ENCODE data around the gene PCSK2. TPM values are rescaled to one million over a fixed set of nuclear protein-coding genes. Genes with fewer than 3 reads are reported as not detected.

The PCSK2 gene
- total and polyA plus RNA-seq, 2 of the 8 experiments (the other 6 are each of a cell fraction or from before 2014, with no cell fraction given) = 1.9 to 4.2 TPM

DNA sequence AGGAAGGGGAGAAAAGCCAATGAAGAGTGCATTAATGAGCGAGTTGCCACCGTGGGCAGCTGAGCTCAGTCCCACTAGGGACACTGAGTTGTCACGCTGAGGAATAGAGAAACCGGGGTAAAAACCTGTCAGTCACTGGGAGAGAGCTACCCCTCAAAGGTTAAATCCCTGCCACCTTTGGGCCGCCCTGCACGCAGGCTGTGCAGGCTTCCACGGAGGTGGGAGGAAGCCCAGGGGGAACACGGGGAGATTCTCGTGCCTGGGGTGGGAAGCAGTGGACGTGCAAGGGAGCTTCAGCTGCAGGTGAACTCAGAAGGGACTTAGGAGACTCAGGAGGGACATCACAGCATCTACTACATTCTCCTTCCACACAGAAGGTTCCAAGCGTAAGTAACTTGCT lies 253.9 kb downstream of the PCSK2 start:
- Histone ChIP-seq H3K79me2 (ENCODE audit: control insufficient read depth in 1 of 2, insufficient read depth in 2 of 2, low read length in 2 of 2) (no peaks in the 10 kb centered on the region), H3K27ac (ENCODE audit: low read depth, low read length) (no peak overlapping the region), H4K5ac (ENCODE audit: insufficient read length, low read depth, low read length) (no peak overlapping the region), H3K79me1 (ENCODE audit: low read depth, low read length) (no peaks in the 10 kb centered on the region), H3K4me1 (replicated peaks in 1 of 4; ENCODE audit: control insufficient read depth in 3 of 4, insufficient read depth in 4 of 4, low read length in 3 of 4) (no peaks in the 10 kb centered on the region), H2AK5ac (ENCODE audit: low read depth, low read length) (no peak overlapping the region), H3K18ac (ENCODE audit: extremely low read depth, low read length) (no peak overlapping the region), H2AFZ (ENCODE audit: low read length) (no peak overlapping the region), H3K9me3 (ENCODE audit: insufficient read depth in 2 of 2, low read depth in 1 of 2, low read length in 1 of 2) (no peaks in the 10 kb centered on the region), H4K91ac (replicated peaks; ENCODE audit: insufficient read length, low read length) (no peak overlapping the region), H2BK120ac (replicated peaks; ENCODE audit: low read depth, low read length) (no peak overlapping the region), H2BK12ac (ENCODE audit: low read depth, low read length) (no peak overlapping the region), H4K20me1 (replicated peaks in 1 of 2; ENCODE audit: control insufficient read depth in 1 of 2, insufficient read depth in 2 of 2, low read length in 2 of 2) (no peaks in the 10 kb centered on the region), H4K8ac (ENCODE audit: extremely low read depth, insufficient read depth, low read length) (no peak overlapping the region), H2BK20ac (ENCODE audit: low read length) (no peak overlapping the region), H3K23ac (ENCODE audit: insufficient read length) (no peak overlapping the region), H3K14ac (ENCODE audit: insufficient read length) (no peak overlapping the region), H3K4me2 (ENCODE audit: insufficient read depth in 1 of 2, low read depth in 2 of 2, low read length in 2 of 2) (no peak overlapping the region), H3K27me3 (replicated peaks in 1 of 4; ENCODE audit: control insufficient read depth in 3 of 4, extremely low read depth in 1 of 4, insufficient read depth in 3 of 4, low read length in 3 of 4) (no peaks in the 10 kb centered on the region), H2BK5ac (ENCODE audit: low read depth, low read length) (no peak overlapping the region), H3K4ac (replicated peaks; ENCODE audit: insufficient read length, low read depth, low read length) (no peak overlapping the region), H3K4me3 (ENCODE audit: extremely low read depth in 1 of 4, insufficient read depth in 2 of 4, low read depth in 3 of 4, low read length in 4 of 4) (no peak overlapping the region), H3K56ac (replicated peaks; ENCODE audit: insufficient read length, low read depth, low read length) (no peak overlapping the region), H3K36me3 (ENCODE audit: control insufficient read depth in 2 of 4, insufficient read depth in 4 of 4, low read length in 3 of 4) (no peaks in the 10 kb centered on the region), H3K23me2 (ENCODE audit: low read depth, low read length) (no peaks in the 10 kb centered on the region; the same call in 1 of the 2 replicates), H2BK15ac (ENCODE audit: low read length) (no peak overlapping the region), H3K9ac (replicated peaks in 1 of 4; ENCODE audit: extremely low read depth in 1 of 4, low read depth in 3 of 4, low read length in 3 of 4) (no peak overlapping the region)
- 95% methylated on average over 11 of the region's 11 CpGs; no CpG with 5 or more reads in 1 of the 2 experiments for WGBS, 2 experiments (ENCODE audit: extremely low coverage in 1 of 2, insufficient coverage in 1 of 2, insufficient read length in 1 of 2, insufficient replicate concordance in 2 of 2, low coverage in 1 of 2, low lambda C conversion rate in 2 of 2, missing lambda C conversion rate in 1 of 2)
- DNase-seq (ENCODE audit: low read depth in 1 of 2, low spot score in 2 of 2) (no peak), FAIRE-seq (no peak)
- ChIA-PET CTCF (ENCODE audit: partially characterized antibody) (interaction anchor here (0.8 to 2.5 kb wide), 4 partner anchors 23 to 658 kb away, joined by 3 to 9 read pairs (median 4); no protein-coding TSS in a partner anchor), POLR2A (ENCODE audit: partially characterized antibody) (no interaction called here)
- no peak for TF ChIP-seq JUN (IDR thresholded peaks at IDR 0.05; ENCODE audit: low read depth, low read length)
- TF ChIP-seq SIRT6 (IDR thresholded peaks at IDR 0.05; ENCODE audit: low read length) = no peak
- no peak for TF ChIP-seq TEAD4 (IDR thresholded peaks at IDR 0.05; ENCODE audit: low read depth, low read length)
- no peak for TF ChIP-seq HDAC6 (IDR thresholded peaks at IDR 0.05; ENCODE audit: low read depth, low read length)
- TF ChIP-seq ASH2L (IDR thresholded peaks at IDR 0.05; ENCODE audit: low read length) = no peak
- TF ChIP-seq, protein P1, sequence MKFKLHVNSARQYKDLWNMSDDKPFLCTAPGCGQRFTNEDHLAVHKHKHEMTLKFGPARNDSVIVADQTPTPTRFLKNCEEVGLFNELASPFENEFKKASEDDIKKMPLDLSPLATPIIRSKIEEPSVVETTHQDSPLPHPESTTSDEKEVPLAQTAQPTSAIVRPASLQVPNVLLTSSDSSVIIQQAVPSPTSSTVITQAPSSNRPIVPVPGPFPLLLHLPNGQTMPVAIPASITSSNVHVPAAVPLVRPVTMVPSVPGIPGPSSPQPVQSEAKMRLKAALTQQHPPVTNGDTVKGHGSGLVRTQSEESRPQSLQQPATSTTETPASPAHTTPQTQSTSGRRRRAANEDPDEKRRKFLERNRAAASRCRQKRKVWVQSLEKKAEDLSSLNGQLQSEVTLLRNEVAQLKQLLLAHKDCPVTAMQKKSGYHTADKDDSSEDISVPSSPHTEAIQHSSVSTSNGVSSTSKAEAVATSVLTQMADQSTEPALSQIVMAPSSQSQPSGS (IDR thresholded peaks at IDR 0.05; ENCODE audit: low read length) = no peak
- no peak for TF ChIP-seq RAD21 (IDR thresholded peaks at IDR 0.05 in 1 of 2, conservative IDR thresholded peaks at IDR 0.05 in 1 of 2; ENCODE audit: low read depth in 2 of 2, low read length in 2 of 2)
- no peak for TF ChIP-seq SIN3A (conservative IDR thresholded peaks at IDR 0.05 in 1 of 2, IDR thresholded peaks at IDR 0.05 in 1 of 2; ENCODE audit: low read depth in 1 of 2, low read length in 2 of 2)
- TF ChIP-seq YY1 (IDR thresholded peaks at IDR 0.05; ENCODE audit: low read depth, low read length) = no peak
- TF ChIP-seq TAF1 (IDR thresholded peaks at IDR 0.05; ENCODE audit: low read depth, low read length) = no peak
- TF ChIP-seq SAP30 (IDR thresholded peaks at IDR 0.05; ENCODE audit: insufficient read depth, insufficient replicate concordance, low read length) = no peak
- TF ChIP-seq RFX5 (IDR thresholded peaks at IDR 0.05; ENCODE audit: borderline replicate concordance, low read depth, low read length) = no peak
- no peak for TF ChIP-seq CHD2 (IDR thresholded peaks at IDR 0.05; ENCODE audit: low read length)

Data from H1 (cell line).